DND-41 (cell line): ENCODE measurements around the gene CTXN2.

ENCODE experiments used
- ATAC-seq: fragments of 200-7000 bp; cut with Tn5 transposase; 3 replicates; pipeline ENCODE4 v1.9.1; 2021; ENCODE audit warnings: low read depth; ENCODE audit not compliant: insufficient read depth
- DNase-seq: peaks from one replicate; pipeline ENCODE4 v3.0.0-alpha.2; 2020
- H2AFZ ChIP-seq: 2 replicates; pipeline ENCODE4 v1.6.0; 2012; ENCODE audit warnings: low read depth, low read length
- H3K27ac ChIP-seq: 2 replicates; pipeline ENCODE4 v1.5.1; 2012; ENCODE audit warnings: low read length, inconsistent platforms
- H3K27me3 ChIP-seq: fragments of 200-600 bp; sonication (generic); 2 replicates; pipeline ENCODE4 v1.6.0; 2012; ENCODE audit warnings: low read length, mild to moderate bottlenecking, inconsistent platforms; ENCODE audit not compliant: insufficient read depth, poor library complexity
- H3K36me3 ChIP-seq: 2 replicates; pipeline ENCODE4 v1.5.1; 2012; ENCODE audit warnings: low read length, inconsistent platforms; ENCODE audit not compliant: insufficient read depth
- H3K4me1 ChIP-seq: 2 replicates; pipeline ENCODE4 v1.5.1; 2012; ENCODE audit warnings: mild to moderate bottlenecking, low read length; ENCODE audit not compliant: insufficient read depth
- H3K4me2 ChIP-seq: 2 replicates; pipeline ENCODE4 v1.6.0; 2012; ENCODE audit warnings: mild to moderate bottlenecking, moderate library complexity, low read length, inconsistent platforms; ENCODE audit not compliant: insufficient read depth
- H3K4me3 ChIP-seq, 2 experiments: fragments of 200-600 bp in 1 of 2; shearing (Covaris generic) in 1 of 2; 2 replicates each; pipeline ENCODE4 v1.5.1; 2012 to 2016; ENCODE audit warnings: inconsistent platforms in 2 of 2, low read length in 2 of 2, mild to moderate bottlenecking in 2 of 2, low read depth in 1 of 2, moderate library complexity in 1 of 2
- H3K79me2 ChIP-seq: 2 replicates; pipeline ENCODE4 v1.6.0; 2012; ENCODE audit warnings: low read length, inconsistent platforms; ENCODE audit not compliant: insufficient read depth
- H3K9ac ChIP-seq: 2 replicates; pipeline ENCODE4 v1.6.0; 2012; ENCODE audit warnings: low read depth, mild to moderate bottlenecking, inconsistent platforms, low read length, moderate library complexity
- H3K9me3 ChIP-seq: 2 replicates; pipeline ENCODE4 v1.5.1; 2012; ENCODE audit warnings: low read length, moderate library complexity, mild to moderate bottlenecking, inconsistent platforms; ENCODE audit not compliant: insufficient read depth, severe bottlenecking
- H4K20me1 ChIP-seq: 2 replicates; pipeline ENCODE4 v1.6.0; 2012; ENCODE audit warnings: low read length; ENCODE audit not compliant: insufficient read depth
- EZH2 ChIP-seq: IDR thresholded peaks from 3 replicates; pipeline ENCODE4 v1.6.1; 2012; ENCODE audit warnings: borderline replicate concordance, low read depth, mild to moderate bottlenecking, moderate library complexity, low read length, inconsistent platforms; ENCODE audit not compliant: severe bottlenecking
- TF ChIP-seq, protein P1 (sequence below): IDR thresholded peaks from 2 replicates; pipeline ENCODE4 v1.5.1; 2012; ENCODE audit warnings: borderline replicate concordance, low read length, moderate library complexity, mild to moderate bottlenecking; ENCODE audit not compliant: poor library complexity, severe bottlenecking; ENCODE audit errors: extremely low read depth

The CTXN2 gene

DNA sequence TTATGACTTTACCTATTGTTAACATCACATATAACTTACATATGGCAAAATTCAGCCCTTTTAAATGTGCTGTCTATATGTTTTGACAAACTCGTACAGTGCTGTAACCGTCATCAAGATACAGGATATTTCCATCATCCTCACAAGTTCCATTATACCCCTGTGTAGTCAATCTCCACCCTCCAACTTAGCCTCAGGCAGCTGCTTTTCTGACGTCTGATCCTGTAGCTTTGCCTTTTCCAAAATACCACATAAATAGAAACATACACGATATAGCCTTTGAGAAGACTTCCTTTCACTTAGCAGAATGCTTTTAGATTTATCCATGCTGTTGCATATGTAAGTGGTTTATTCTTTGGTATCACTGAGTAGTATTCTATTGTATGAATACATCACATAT lies 61.7 kb downstream of the CTXN2 start:
- Histone ChIP-seq H2AFZ (no peak overlapping the region), H3K4me3 (no peak overlapping the region), H3K27me3 (no peaks in the 10 kb centered on the region), H3K9ac (no peak overlapping the region), H3K36me3 (no peaks in the 10 kb centered on the region), H3K9me3 (no peaks in the 10 kb centered on the region), H3K4me1 (no peaks in the 10 kb centered on the region), H3K4me2 (no peak overlapping the region), H3K27ac (no peak overlapping the region), H4K20me1 (no peaks in the 10 kb centered on the region), H3K79me2 (no peaks in the 10 kb centered on the region)
- no peak for TF ChIP-seq EZH2
- TF ChIP-seq, protein P1, sequence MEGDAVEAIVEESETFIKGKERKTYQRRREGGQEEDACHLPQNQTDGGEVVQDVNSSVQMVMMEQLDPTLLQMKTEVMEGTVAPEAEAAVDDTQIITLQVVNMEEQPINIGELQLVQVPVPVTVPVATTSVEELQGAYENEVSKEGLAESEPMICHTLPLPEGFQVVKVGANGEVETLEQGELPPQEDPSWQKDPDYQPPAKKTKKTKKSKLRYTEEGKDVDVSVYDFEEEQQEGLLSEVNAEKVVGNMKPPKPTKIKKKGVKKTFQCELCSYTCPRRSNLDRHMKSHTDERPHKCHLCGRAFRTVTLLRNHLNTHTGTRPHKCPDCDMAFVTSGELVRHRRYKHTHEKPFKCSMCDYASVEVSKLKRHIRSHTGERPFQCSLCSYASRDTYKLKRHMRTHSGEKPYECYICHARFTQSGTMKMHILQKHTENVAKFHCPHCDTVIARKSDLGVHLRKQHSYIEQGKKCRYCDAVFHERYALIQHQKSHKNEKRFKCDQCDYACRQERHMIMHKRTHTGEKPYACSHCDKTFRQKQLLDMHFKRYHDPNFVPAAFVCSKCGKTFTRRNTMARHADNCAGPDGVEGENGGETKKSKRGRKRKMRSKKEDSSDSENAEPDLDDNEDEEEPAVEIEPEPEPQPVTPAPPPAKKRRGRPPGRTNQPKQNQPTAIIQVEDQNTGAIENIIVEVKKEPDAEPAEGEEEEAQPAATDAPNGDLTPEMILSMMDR: no peak
- ATAC-seq (no peak), DNase-seq (no peak)
